ENCODE data around the gene E2F3. TPM values are rescaled to one million over a fixed set of nuclear protein-coding genes. Genes with fewer than 3 reads are reported as not detected.

E2F3 gene
- total RNA-seq, 1 experiment from 2014 or later, result 27.1 TPM

DNA sequence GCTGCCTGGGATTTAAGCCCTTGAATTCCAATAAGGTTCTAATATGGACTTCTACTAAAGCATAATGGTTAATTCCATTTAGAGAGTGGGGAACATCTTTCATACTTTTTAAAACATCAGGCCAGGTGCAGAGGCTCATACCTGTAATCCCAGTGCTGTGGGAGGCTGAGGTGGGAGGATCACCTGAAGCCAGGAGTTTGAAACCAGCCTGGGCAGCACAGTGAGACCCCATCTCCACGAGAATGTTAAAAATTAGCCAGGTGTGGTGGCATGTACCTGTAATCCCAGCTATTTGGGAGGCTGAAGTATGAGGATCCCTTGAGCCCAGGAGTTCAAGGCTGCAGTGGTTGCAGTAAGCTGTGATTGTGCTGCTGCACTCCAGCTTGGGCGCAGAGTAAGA, 35.0 kb downstream of the E2F3 start:
- ATAC-seq, result no peak
- BruUV-seq (replicated peaks), result no TSS peak
- CTCF ChIA-PET, result no interaction called here
- no peak overlapping the region for H2AFZ ChIP-seq (ENCODE audit: low read depth, low read length, poor library complexity, severe bottlenecking)
- no peak overlapping the region for H3K27ac ChIP-seq (ENCODE audit: low read depth, low read length)
- H3K79me2 ChIP-seq (ENCODE audit: insufficient read depth, low read length), result peaks cover 91% of the 10 kb centered on the region
- no peaks in the 10 kb centered on the region for H3K9me2 ChIP-seq (ENCODE audit: insufficient read depth)
- no peak overlapping the region for H3K4me3 ChIP-seq (replicated peaks in 1 of 2; ENCODE audit: low read depth in 1 of 2, low read length in 2 of 2)
- H3K36me3 ChIP-seq (ENCODE audit: control insufficient read depth in 1 of 2, insufficient read depth in 2 of 2, low read length in 2 of 2), result peaks cover 0 to 5% of the 10 kb centered on the region in 2 experiments; a peak in 1 of 4 replicates
- intact Hi-C loops (cut with micrococcal nuclease), result no loop called here
- DNase-seq (ENCODE audit: low read depth, low spot score), result no peak
- no peaks in the 10 kb centered on the region for H3K9me3 ChIP-seq (ENCODE audit: control insufficient read depth in 1 of 2, insufficient read depth in 1 of 2, low read depth in 1 of 2, low read length in 2 of 2)
- POLR2A ChIA-PET, result interaction anchor here (1.0 kb wide), 1 partner anchor 32 kb away, joined by 3 read pairs; no protein-coding TSS in a partner anchor
- peaks cover 5% of the 10 kb centered on the region; the same call in 1 of the 2 replicates for H4K20me1 ChIP-seq (ENCODE audit: insufficient read depth)
- no peak overlapping the region for H3K9ac ChIP-seq (ENCODE audit: low read length)
- no peaks in the 10 kb centered on the region for H3K27me3 ChIP-seq (ENCODE audit: insufficient read depth, low read length)
- no peak overlapping the region for H3K4me2 ChIP-seq (ENCODE audit: low read length)
- no peaks in the 10 kb centered on the region for H3K4me1 ChIP-seq (ENCODE audit: control insufficient read depth in 1 of 2, insufficient read depth in 2 of 2, low read length in 2 of 2)
- RAD21 ChIA-PET (ENCODE audit: low non-redundant PET in 1 of 2, low total read pairs in 2 of 2, uncharacterized antibody in 2 of 2, unreplicated experiment in 2 of 2), result no interaction called here
- TF ChIP-seq, protein P1, sequence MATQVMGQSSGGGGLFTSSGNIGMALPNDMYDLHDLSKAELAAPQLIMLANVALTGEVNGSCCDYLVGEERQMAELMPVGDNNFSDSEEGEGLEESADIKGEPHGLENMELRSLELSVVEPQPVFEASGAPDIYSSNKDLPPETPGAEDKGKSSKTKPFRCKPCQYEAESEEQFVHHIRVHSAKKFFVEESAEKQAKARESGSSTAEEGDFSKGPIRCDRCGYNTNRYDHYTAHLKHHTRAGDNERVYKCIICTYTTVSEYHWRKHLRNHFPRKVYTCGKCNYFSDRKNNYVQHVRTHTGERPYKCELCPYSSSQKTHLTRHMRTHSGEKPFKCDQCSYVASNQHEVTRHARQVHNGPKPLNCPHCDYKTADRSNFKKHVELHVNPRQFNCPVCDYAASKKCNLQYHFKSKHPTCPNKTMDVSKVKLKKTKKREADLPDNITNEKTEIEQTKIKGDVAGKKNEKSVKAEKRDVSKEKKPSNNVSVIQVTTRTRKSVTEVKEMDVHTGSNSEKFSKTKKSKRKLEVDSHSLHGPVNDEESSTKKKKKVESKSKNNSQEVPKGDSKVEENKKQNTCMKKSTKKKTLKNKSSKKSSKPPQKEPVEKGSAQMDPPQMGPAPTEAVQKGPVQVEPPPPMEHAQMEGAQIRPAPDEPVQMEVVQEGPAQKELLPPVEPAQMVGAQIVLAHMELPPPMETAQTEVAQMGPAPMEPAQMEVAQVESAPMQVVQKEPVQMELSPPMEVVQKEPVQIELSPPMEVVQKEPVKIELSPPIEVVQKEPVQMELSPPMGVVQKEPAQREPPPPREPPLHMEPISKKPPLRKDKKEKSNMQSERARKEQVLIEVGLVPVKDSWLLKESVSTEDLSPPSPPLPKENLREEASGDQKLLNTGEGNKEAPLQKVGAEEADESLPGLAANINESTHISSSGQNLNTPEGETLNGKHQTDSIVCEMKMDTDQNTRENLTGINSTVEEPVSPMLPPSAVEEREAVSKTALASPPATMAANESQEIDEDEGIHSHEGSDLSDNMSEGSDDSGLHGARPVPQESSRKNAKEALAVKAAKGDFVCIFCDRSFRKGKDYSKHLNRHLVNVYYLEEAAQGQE (IDR thresholded peaks at IDR 0.05; ENCODE audit: low read depth), result no peak
- TF ChIP-seq CEBPB (IDR thresholded peaks at IDR 0.05; ENCODE audit: low read depth) (no peak), MAX (IDR thresholded peaks at IDR 0.05) (no peak), POLR2AphosphoS5 (IDR thresholded peaks at IDR 0.05; ENCODE audit: low read depth, low read length) (no peak), EZH2phosphoT487 (IDR thresholded peaks at IDR 0.05; ENCODE audit: borderline replicate concordance) (no peak), YY1 (IDR thresholded peaks at IDR 0.05; ENCODE audit: extremely low read depth, insufficient replicate concordance, low read depth, low read length) (no peak), ZBTB33 (IDR thresholded peaks at IDR 0.05; ENCODE audit: extremely low read depth, insufficient replicate concordance, low read length) (no peak), SP1 (IDR thresholded peaks at IDR 0.05; ENCODE audit: low read depth) (no peak), CBX3 (IDR thresholded peaks at IDR 0.05; ENCODE audit: low read depth) (no peak), TCF7L2 (IDR thresholded peaks at IDR 0.05; ENCODE audit: borderline replicate concordance, extremely low read depth, insufficient read depth, insufficient read length) (no peak)
